Ammon's horn (tissue), 1 donor: ENCODE results near the gene PAPOLA.
"Not testable (repeated sequence)": the region's sequence is repeated elsewhere in the genome, so short reads cannot be mapped to it uniquely, and the experiment has no call there.

Experiments used
- DNase-seq: peaks from one replicate; pipeline ENCODE4 v3.0.0-alpha.2; 2016; ENCODE audit warnings: low spot score

The PAPOLA gene

GRCh38 chr14:96501740-96502620 lies at the start of gene PAPOLA:
TSS of gene PAPOLA (plus strand) at chr14:96502382. CDS start at chr14:96502593, 211 bp downstream.
- peak; percentile 96 for DNase-seq

GRCh38 chr14:96452684-96453083 lies 49.5 kb upstream of the PAPOLA start:
- no peak for DNase-seq

- DNase-seq, result no peak
These were observed 46.6 kb upstream of the PAPOLA start for GRCh38 chr14:96455588-96455987.

GRCh38 chr14:96459851-96460250 lies 42.3 kb upstream of the PAPOLA start:
- DNase-seq, result no peak

GRCh38 chr14:96461950-96462798 lies 40.0 kb upstream of the PAPOLA start:
- no peak for DNase-seq

- DNase-seq, result no peak
These were observed 38.0 kb upstream of the PAPOLA start for GRCh38 chr14:96464136-96464535.

GRCh38 chr14:96466918-96467317 lies 35.3 kb upstream of the PAPOLA start:
- no peak for DNase-seq

- DNase-seq, result no peak
These were observed 31.9 kb upstream of the PAPOLA start for GRCh38 chr14:96470331-96470730.

- not testable (repeated sequence) for DNase-seq
These were observed 31.2 kb upstream of the PAPOLA start for GRCh38 chr14:96470967-96471366.

- DNase-seq, result no peak
These were observed 24.1 kb upstream of the PAPOLA start for GRCh38 chr14:96478119-96478518.

GRCh38 chr14:96479435-96480146 lies 22.6 kb upstream of the PAPOLA start:
- DNase-seq, result no peak

GRCh38 chr14:96481731-96482314 lies 20.4 kb upstream of the PAPOLA start:
- no peak for DNase-seq

- no peak for DNase-seq
These were observed 19.2 kb upstream of the PAPOLA start for GRCh38 chr14:96482986-96483385.

GRCh38 chr14:96484399-96484798 lies 17.8 kb upstream of the PAPOLA start:
- no peak for DNase-seq

GRCh38 chr14:96486705-96487104 lies 15.5 kb upstream of the PAPOLA start:
- no peak for DNase-seq

GRCh38 chr14:96489327-96489726 lies 12.9 kb upstream of the PAPOLA start:
- no peak for DNase-seq

GRCh38 chr14:96493178-96493577 lies 9.0 kb upstream of the PAPOLA start:
- no peak for DNase-seq

- DNase-seq, result no peak
These were observed 7.9 kb upstream of the PAPOLA start for GRCh38 chr14:96494331-96494730.

GRCh38 chr14:96497087-96497486 lies 5.1 kb upstream of the PAPOLA start:
- DNase-seq, result no peak

GRCh38 chr14:96497586-96497985 lies 4.6 kb upstream of the PAPOLA start:
- no peak for DNase-seq

- no peak for DNase-seq
These were observed 904 bp upstream of the PAPOLA start for GRCh38 chr14:96501217-96501739.
